ENCODE measurements around the gene C2orf42. TPM values are rescaled to one million over a fixed set of nuclear protein-coding genes. Genes with fewer than 3 reads are reported as not detected.

The C2orf42 gene
- total RNA-seq, 1 donor = 26.9 TPM

GRCh38 chr2:70121627-70122372 is 69.0 kb downstream of the C2orf42 start:
- DNase-seq (ENCODE audit: low read depth) = no peak
- H3K4me3 ChIP-seq (ENCODE audit: low read depth, low read length) = no peak overlapping the region
- no peak for TF ChIP-seq CTCF (IDR thresholded peaks at IDR 0.05; ENCODE audit: insufficient read depth, low read length)

- no peak for TF ChIP-seq CTCF (IDR thresholded peaks at IDR 0.05; ENCODE audit: insufficient read depth, low read length)
- no peak overlapping the region for H3K4me3 ChIP-seq (ENCODE audit: low read depth, low read length)
- DNase-seq (ENCODE audit: low read depth) = no peak
Measured at GRCh38 chr2:70118798-70119454, 71.9 kb downstream of the C2orf42 start.

- no peak overlapping the region for H3K4me3 ChIP-seq (ENCODE audit: low read depth, low read length)
- DNase-seq (ENCODE audit: low read depth) = no peak
- TF ChIP-seq CTCF (IDR thresholded peaks at IDR 0.05; ENCODE audit: insufficient read depth, low read length) = no peak
Measured at GRCh38 chr2:70116936-70117552, 73.8 kb downstream of the C2orf42 start.

- no peak for TF ChIP-seq CTCF (IDR thresholded peaks at IDR 0.05; ENCODE audit: insufficient read depth, low read length)
- no peak overlapping the region for H3K4me3 ChIP-seq (ENCODE audit: low read depth, low read length)
- DNase-seq (ENCODE audit: low read depth) = no peak
Measured at GRCh38 chr2:70115646-70116442, 75.0 kb downstream of the C2orf42 start.

GRCh38 chr2:70113359-70114070 is 77.3 kb downstream of the C2orf42 start:
- no peak for DNase-seq (ENCODE audit: low read depth)
- H3K4me3 ChIP-seq (ENCODE audit: low read depth, low read length) = no peak overlapping the region
- no peak for TF ChIP-seq CTCF (IDR thresholded peaks at IDR 0.05; ENCODE audit: insufficient read depth, low read length)
